HG03135 (cell line): Measurements from ENCODE around the gene TRIOBP.
"Not testable (repeated sequence)": the region's sequence is repeated elsewhere in the genome, so short reads cannot be mapped to it uniquely, and the experiment has no call there.

Experiments
- ATAC-seq: cut with Tn5 transposase; IDR thresholded peaks from one replicate; pipeline ENCODE4 v1.9.1; 2021; ENCODE audit warnings: mild to moderate bottlenecking, moderate library complexity; ENCODE audit not compliant: unreplicated experiment

Gene TRIOBP

DNA sequence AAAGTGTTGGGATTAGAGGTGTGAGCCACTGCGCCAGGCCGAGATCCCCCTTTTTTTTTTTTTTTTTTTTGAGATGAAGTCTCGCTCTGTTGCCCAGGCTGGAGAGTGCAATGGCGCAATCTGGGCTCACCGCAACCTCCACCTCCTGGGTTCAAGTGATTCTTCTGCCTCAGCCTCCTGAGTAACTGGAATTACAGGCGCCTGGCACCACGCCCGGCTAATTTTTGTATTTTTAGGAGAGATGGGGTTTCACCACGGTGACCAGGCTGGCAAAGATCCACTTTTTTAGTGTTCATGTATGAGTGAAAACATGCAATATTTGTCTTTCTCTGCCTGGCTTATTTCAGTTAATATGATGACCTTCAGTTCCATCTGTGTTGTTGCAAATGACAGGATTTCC, 103.1 kb downstream of the TRIOBP start:
- ATAC-seq = not testable (repeated sequence)

DNA sequence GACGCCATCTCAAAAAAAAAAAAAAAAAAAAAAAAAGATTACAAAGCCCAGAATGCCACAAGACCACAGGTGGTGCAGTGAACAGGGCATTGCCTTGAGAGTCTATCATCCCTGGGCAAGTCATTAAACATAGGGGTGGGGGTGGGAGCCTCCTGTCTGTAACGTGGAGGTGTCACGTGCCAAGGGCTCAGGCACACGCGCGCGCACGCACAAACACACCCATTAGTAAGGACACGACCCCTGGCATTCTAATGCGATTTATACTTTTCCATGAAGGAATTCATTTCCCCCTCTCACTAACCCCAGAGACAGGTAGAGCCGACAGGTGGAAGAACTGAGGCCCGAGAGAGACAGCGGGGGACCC, 105.1 kb downstream of the TRIOBP start:
- no peak for ATAC-seq

DNA sequence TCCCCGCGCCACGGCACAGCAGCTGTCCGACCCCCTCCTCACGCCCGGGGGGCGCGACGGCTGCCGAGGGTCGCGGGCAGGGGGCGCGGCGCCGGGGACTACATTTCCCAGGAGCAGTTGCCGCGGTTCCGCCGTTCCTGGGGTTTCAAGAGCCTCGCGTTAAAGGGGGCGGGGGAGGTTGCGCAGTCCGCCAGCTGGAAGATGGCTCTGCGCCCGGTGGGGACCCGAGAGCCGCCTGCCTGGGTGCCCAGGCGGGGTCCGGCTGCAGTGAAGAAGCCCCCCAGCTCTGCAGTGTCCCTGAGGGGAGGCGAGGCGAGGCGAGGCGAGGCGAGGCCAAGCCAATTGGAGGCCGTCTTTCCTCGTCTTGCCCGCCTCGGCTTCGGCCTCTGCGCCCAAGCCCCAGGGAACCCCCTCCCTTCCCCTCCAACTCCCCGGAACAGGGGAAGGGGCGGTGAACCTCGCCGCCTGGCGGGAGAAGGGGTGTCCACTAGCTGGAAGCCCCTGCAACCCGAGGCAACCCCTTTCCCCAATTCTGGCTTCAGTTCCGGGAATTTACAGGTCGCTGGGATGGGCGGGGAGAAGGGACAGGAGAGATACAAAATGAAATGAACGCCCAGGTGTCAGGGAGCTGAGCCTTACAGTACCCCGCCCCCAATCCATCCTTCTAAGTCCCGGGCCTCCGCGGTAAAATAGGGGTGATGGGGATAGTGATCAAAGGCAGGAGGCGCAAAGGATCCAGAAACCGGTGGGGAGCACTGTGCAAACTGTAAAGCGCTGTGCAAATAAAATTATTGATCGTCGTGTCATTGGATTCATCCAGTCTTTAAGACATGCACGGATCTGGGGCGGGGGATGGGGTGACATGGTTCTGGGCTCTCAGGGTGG, 105.7 kb downstream of the TRIOBP start:
- ATAC-seq = no peak

DNA sequence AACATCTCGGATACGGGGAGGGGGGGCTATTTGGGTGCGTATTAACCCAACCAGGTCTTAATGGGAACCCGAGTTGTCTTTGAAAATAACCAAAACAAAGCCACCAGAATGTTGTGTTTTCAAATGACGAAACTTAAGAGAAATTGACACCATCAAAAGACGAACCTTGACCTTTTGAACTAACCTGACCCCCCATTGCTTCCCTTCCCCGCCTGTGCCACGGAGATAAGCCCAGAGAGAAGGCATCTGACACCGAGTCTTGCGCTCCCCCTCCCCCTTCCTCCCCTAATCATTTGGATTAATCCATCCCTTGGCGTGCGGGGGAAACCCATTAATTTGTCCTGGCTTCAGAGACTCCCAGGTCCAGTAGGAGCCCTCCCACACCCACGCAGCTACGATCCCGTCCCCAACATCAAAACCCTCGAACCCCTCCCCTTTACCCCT, 106.4 kb downstream of the TRIOBP start:
- ATAC-seq = no peak

DNA sequence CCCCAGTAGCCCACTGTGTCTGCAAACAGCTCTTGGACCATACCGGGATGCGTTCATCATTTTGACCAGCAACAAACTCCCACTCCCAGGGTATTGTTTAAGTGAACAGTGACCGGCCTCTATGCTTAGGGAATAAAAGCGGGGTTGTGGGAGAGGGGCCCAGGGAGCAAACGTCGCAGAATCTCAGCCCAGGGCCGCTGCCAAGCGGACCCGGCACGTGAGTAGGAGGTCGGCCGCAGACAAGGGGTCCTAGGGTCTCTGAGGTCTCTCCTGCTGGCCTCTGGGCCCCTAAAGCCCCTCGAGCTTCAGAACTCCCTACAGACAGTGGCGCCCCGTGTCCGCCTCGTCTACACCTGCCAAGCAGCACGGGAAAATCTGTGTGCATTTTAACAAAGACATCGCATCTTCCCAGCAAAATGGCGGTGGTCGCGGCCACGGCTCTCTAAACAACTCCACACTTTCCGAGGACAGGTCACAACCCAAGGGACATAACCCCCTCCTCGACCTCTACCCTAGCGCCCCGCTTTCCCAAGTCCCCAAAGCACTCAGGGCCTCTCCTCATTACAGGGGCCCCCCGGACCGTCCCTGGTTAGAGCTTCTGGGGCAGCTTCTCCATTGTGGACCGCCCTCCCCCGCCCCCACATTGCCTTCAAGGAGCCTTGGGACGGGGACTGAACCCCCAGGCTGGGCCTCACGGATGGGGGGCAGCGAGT, 106.9 kb downstream of the TRIOBP start:
- ATAC-seq = no peak

DNA sequence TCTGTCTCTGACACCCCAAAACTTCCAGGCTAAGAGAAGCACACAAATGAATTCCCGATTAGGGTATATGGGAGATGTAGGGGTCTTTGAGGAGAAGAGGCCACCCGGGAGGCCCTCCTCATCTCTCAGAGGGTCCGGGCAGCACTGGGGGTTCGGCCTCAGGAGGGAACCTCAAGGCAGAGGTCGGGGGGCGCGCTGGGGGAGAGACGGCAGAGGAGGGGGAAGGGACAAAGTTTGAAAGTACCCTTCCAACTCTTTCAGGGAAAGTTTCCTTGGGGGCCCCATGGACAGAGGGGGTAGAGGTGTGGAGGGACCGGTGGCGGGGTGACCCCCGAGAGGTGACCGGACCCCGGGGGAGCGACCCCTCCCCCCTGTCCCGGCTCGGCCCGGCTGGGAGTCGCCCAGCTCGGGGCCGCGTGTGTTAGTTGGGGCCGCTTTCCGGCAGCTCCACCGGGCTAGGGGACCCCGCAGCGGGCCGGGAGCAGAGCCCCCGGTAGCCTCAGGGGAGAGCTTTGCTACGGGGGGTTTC, 107.6 kb downstream of the TRIOBP start:
- ATAC-seq = no peak

DNA sequence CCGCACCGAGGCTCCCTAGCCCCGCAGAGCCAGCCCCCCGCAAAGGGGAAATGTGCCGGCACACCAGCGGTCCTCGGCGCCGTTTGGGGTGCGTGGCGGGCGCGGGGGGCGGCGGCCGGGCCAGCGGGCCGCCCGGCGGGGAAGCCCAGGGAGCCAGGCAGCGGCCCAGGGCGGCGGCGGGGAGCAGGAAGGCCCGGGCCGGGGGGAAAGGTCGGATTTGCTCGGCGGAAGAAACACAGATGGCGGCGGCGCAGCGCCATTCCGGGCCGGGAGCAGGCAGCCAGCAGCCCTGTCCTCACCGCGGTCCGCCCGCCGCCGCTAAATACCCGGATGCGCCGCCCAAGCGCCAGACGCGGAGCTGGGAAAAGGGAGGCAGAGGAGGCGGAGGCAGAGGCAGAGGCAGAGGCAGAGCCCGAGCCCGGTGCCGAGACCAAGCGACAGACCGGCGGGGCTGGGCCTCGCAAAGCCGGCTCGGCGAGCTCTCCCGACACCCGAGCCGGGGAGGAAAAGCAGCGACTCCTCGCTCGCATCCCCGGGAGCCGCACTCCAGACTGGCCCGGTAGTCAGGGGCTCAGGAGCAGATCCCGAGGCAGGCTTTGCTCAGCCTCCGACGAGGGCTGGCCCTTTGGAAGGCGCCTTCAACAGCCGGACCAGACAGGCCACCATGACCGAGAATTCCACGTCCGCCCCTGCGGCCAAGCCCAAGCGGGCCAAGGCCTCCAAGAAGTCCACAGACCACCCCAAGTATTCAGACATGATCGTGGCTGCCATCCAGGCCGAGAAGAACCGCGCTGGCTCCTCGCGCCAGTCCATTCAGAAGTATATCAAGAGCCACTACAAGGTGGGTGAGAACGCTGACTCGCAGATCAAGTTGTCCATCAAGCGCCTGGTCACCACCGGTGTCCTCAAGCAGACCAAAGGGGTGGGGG, 108.3 kb downstream of the TRIOBP start:
- ATAC-seq = no peak

DNA sequence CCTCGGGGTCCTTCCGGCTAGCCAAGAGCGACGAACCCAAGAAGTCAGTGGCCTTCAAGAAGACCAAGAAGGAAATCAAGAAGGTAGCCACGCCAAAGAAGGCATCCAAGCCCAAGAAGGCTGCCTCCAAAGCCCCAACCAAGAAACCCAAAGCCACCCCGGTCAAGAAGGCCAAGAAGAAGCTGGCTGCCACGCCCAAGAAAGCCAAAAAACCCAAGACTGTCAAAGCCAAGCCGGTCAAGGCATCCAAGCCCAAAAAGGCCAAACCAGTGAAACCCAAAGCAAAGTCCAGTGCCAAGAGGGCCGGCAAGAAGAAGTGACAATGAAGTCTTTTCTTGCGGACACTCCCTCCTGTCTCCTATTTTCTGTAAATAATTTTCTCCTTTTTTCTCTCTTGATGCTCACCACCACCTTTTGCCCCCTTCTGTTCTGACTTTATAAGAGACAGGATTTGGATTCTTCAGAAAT, 109.0 kb downstream of the TRIOBP start:
- ATAC-seq = no peak

DNA sequence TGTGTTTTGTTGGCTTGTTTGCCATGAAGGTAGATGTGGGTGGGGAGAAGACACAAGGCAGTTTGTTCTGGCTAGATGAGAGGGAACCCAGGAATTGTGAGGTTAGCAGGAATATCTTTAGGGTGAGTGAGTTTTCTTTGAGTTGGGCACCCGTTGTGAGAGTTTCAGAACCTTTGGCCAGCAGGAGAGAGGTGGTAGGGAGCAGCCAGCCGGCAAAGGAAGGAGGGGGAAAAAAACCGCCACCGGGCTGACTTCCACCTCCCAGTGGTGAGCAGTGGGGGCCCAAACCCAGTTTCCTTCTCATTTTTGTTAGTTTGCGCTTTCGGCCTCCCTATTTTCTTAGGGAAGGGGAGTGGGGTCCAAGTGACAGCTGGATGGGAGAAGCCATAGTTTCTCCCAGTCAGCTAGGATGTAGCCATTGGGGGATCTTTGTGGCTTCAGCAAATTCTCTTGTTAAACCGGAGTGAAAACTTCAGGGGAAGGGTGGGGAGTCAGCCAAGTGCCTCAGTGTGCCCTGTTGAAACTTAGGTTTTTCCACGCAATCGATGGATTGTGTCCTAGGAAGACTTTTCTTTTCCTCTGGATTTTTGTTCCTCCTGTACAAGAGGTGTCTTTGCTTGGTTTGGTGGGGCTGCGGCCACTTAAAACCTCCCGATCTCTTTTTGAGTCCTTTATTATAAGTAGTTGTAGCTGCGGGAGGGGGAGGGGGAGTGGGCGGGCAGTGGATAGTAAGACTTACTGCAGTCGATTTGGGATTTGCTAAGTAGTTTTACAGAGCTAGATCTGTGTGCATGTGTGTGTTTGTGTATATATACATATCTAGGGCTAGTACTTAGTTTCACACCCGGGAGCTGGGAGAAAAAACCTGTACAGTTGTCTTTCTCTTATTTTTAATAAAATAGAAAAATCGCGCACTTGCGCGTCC, 109.8 kb downstream of the TRIOBP start:
- no peak for ATAC-seq

DNA sequence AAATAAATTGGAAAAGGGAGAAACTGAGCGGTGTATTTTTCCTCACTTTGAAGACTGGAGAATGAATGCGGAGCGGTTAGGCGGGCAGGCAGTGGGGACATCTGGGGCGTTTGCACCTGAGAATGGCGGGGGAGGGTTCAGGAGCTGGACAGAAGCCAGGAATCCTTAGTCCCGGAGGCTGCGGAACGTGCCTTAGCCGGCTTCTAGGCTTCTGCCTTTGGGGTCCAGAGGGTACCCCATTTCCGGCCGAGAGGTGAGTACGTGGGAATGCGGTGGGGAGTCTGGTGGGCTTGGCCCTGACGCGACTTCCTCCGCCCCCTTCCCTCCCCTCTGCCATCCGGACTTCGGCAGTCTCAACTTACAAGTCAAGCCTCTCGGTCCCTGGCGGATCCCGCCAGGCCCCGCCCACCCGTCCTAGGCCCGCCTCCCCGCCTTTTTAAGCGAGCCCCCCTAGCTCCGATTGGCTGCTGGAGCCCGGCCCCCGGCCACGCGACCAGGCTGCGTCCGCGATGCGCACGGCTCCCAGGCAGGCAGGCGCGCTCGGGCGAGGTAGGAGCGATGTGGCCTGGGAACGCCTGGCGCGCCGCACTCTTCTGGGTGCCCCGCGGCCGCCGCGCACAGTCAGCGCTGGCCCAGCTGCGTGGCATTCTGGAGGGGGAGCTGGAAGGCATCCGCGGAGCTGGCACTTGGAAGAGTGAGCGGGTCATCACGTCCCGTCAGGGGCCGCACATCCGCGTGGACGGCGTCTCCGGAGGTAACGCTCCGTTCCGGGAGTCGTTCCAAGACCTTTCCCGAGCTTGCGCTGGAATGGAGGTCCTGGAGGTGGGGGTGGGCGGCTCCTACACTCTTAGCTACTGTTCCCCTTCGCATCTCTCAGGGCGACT, 110.8 kb downstream of the TRIOBP start, which contains the start of gene GCAT:
TSS of gene GCAT (plus strand) at position 525 of the 884 bp plus-strand sequence. CDS start at position 559, 34 bp downstream.
- peak; percentile 87 for ATAC-seq

DNA sequence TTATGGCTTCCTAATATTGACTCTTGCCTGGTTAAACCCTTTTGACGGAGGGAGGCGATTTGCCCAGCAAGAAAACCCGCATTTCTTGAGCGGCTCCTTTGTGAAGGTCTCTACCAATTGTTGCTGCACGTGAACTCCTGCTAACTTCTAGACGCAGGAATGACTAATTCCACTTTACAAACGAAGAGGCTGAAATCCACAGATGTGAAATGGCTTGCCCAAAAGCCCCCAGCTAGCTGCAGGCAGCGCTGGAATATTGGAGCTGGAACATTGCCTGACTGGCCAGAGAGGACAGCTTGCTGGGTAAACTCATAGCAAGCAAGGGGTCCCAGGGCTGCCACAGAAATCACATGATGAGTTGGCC, 111.4 kb downstream of the TRIOBP start:
- ATAC-seq = no peak

DNA sequence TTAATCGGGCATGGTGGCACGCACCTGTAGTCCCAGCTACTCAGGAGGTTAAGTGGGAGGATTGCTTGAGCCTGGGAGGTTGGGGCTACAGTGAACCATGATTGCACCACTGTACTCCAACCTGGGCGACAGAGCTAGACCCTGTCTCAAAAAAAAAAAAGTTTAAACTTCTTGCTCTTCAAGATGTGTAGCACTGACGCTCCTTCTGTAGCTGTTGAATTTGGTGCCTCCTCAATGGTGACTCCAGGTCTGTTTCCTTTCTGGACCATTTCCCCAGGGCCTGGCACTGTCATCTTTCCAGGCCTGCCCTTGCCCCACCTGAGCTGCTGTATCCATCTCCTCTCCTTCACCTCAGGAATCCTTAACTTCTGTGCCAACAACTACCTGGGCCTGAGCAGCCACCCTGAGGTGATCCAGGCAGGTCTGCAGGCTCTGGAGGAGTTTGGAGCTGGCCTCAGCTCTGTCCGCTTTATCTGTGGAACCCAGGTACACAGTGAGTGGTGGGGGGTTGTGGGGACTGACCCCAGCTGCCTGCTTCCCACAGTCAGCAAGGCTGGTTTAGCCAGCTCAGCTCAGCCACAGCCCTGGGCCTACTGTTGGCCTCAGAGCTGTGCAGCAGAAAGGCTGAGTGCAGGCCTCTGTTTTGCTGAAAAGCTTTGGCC, 113.0 kb downstream of the TRIOBP start:
- ATAC-seq = no peak

DNA sequence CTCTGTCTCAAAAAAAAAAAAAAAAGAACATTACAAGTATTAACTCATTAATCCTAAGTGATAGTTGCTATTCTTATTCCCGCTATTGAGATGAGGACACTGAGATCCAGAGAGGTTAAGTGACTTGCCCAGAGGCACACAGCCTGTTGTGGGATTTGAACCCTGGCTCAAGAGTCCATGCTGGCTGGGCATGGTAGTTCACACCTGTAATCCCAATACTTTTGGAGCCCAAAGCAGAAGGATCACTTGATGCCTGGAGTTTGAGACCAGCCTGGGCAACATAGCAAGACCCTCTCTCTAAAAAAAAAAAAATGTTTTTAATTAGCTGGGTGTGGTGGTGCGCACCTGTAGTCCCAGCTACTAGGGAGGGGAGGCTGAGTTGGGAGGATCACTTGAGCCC, 115.0 kb downstream of the TRIOBP start:
- no peak for ATAC-seq

DNA sequence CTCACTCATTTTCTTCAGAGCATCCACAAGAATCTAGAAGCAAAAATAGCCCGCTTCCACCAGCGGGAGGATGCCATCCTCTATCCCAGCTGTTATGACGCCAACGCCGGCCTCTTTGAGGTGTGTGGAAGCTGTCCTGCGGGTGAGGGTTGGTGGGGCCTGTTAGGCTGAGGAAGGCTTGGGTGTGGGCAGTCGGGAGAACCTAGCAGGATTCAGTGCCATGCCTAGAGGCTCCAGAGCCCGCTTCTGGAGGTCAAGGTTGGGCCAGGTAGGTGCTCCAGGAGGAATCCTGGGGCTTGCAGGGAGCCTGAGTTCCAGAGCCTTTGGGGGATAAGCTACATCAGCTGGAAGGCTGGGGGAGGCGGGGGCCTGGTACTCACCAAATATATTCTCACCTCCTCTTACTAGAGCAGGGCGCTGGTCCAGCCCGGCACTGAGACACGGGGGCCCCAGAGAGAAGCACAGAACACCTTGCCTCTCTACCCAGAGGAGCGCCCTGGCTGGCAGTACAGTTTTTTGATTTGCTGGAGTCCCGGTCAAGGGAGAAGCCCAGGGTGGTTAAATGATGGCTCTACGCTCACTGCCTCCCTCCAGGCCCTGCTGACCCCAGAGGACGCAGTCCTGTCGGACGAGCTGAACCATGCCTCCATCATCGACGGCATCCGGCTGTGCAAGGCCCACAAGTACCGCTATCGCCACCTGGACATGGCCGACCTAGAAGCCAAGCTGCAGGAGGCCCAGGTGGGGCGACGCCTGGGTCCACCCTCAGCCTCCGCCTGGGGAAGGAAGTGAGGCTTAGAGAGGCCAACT, 116.2 kb downstream of the TRIOBP start:
- ATAC-seq = no peak

DNA sequence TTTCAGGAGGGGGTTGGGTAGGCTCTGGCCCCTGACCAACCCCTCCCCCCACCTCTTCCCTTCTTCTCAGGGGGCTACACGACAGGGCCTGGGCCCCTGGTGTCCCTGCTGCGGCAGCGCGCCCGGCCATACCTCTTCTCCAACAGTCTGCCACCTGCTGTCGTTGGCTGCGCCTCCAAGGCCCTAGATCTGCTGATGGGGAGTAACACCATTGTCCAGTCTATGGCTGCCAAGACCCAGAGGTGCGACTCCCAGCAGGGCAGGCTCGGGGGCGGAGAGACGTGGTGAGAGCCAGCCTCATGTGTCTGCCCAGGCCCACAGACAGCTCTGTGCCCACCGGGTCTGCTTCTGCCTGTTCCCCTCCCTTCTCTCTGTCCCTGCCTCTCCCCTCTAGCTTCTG, 118.7 kb downstream of the TRIOBP start:
- ATAC-seq = no peak

DNA sequence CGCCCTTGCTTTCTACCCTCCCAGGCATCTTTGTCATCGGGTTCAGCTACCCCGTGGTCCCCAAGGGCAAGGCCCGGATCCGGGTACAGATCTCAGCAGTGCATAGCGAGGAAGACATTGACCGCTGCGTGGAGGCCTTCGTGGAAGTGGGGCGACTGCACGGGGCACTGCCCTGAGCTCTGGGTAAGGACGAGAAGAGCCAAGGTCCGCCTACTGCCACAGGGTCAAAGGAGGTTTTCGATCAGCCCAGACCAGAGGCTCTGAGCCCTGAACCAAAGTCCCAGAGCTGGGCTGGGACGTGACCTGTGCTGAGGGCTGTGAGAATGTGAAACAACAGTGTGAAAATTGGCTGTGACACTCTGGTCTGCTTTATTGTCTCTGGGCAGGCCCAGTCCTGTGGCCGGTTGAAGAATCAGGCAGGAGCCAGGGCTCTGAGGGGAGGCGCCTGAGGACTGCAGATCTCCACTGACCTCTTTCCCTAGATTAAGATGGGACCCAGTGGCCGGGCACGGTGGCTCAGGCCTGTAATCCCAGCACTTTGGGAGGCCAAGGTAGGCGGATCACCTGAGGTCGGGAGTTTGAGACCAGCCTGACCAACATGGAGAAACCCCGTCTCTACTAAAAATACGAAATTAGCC, 119.8 kb downstream of the TRIOBP start:
- no peak for ATAC-seq
